Mesenchymal stem cell (in vitro differentiated cells and primary cell): ENCODE data around the gene INCENP.

Experiments
- DNase-seq: peaks from one replicate; pipeline ENCODE4 v3.0.0-alpha.2; 2013
- H2AFZ ChIP-seq: one replicate; pipeline ENCODE4 v1.6.1; 2013; ENCODE audit warnings: low read depth, mild to moderate bottlenecking, control low read depth, inconsistent platforms, low read length, moderate library complexity
- H2AK5ac ChIP-seq: 2 replicates; pipeline ENCODE4 v1.6.1; 2013; ENCODE audit warnings: low read length, moderate library complexity, mild to moderate bottlenecking, inconsistent platforms; ENCODE audit not compliant: severe bottlenecking
- H2BK120ac ChIP-seq: one replicate; pipeline ENCODE4 v1.6.1; 2013; ENCODE audit warnings: low read depth, mild to moderate bottlenecking, inconsistent platforms, low read length, moderate library complexity
- H2BK12ac ChIP-seq, 2 experiments: one replicate each; pipeline ENCODE4 v1.6.1; 2013; ENCODE audit warnings: inconsistent platforms in 2 of 2, low read length in 2 of 2, mild to moderate bottlenecking in 2 of 2, moderate library complexity in 2 of 2, control low read depth in 1 of 2
- H2BK15ac ChIP-seq: one replicate; pipeline ENCODE4 v1.6.1; 2013; ENCODE audit warnings: mild to moderate bottlenecking, low read depth, inconsistent platforms; ENCODE audit not compliant: poor library complexity, severe bottlenecking
- H2BK5ac ChIP-seq: 2 replicates; pipeline ENCODE4 v1.6.1; 2013; ENCODE audit warnings: low read depth, mild to moderate bottlenecking, low read length, control low read depth, inconsistent platforms; ENCODE audit not compliant: poor library complexity, severe bottlenecking
- H3K14ac ChIP-seq, 2 experiments: one replicate each; pipeline ENCODE4 v1.6.1; 2013; ENCODE audit warnings: inconsistent platforms in 2 of 2, low read length in 2 of 2, control low read depth in 1 of 2, mild to moderate bottlenecking in 1 of 2, moderate library complexity in 1 of 2
- H3K18ac ChIP-seq, 2 experiments: one replicate each; pipeline ENCODE4 v1.6.1; 2013; ENCODE audit warnings: inconsistent platforms in 2 of 2, low read length in 2 of 2, control low read depth in 1 of 2, low read depth in 1 of 2, mild to moderate bottlenecking in 1 of 2
- H3K23ac ChIP-seq, 2 experiments: one replicate each; pipeline ENCODE4 v1.6.1; 2013; ENCODE audit warnings: inconsistent platforms in 2 of 2, low read length in 2 of 2, mild to moderate bottlenecking in 2 of 2, moderate library complexity in 2 of 2, control low read depth in 1 of 2
- H3K27ac ChIP-seq: 2 replicates; pipeline ENCODE4 v1.5.1; 2013; ENCODE audit warnings: mild to moderate bottlenecking, moderate library complexity, low read length, control low read depth, inconsistent platforms; ENCODE audit not compliant: poor library complexity, severe bottlenecking
- H3K27me3 ChIP-seq, 2 experiments: 2 replicates each; pipeline versions ENCODE4 v1.6.1 to v1.7.0; 2013; ENCODE audit warnings: low read length in 2 of 2, mild to moderate bottlenecking in 2 of 2, moderate library complexity in 2 of 2, control low read depth in 1 of 2, inconsistent platforms in 1 of 2; ENCODE audit not compliant: control insufficient read depth in 1 of 2, insufficient read depth in 1 of 2
- H3K36me3 ChIP-seq, 2 experiments: 2 replicates each; pipeline versions ENCODE4 v1.6.1 to v1.7.0; 2013; ENCODE audit warnings: low read length in 2 of 2, control low read depth in 1 of 2, inconsistent platforms in 1 of 2, low read depth in 1 of 2, mild to moderate bottlenecking in 1 of 2; ENCODE audit not compliant: insufficient read depth in 2 of 2, control insufficient read depth in 1 of 2
- H3K4ac ChIP-seq, 2 experiments: one replicate each; pipeline ENCODE4 v1.6.1; 2013; ENCODE audit warnings: inconsistent platforms in 2 of 2, low read length in 2 of 2, mild to moderate bottlenecking in 2 of 2, moderate library complexity in 2 of 2, control low read depth in 1 of 2, low read depth in 1 of 2
- H3K4me1 ChIP-seq: 2 replicates; pipeline ENCODE4 v1.6.1; 2013; ENCODE audit warnings: low read depth, low read length, control low read depth; ENCODE audit not compliant: control insufficient read depth, insufficient read depth
- H3K4me2 ChIP-seq: 2 replicates; pipeline ENCODE4 v1.6.1; 2013; ENCODE audit warnings: low read length, mild to moderate bottlenecking, inconsistent platforms; ENCODE audit not compliant: poor library complexity, severe bottlenecking
- H3K4me3 ChIP-seq, 2 experiments: 2 replicates each; pipeline versions ENCODE4 v1.5.1 to v1.7.0; 2013; ENCODE audit warnings: low read length in 2 of 2, mild to moderate bottlenecking in 2 of 2, control low read depth in 1 of 2, low read depth in 1 of 2; ENCODE audit not compliant: insufficient read depth in 1 of 2
- H3K79me1 ChIP-seq: replicated peaks from 2 replicates; pipeline ENCODE4 v1.6.1; 2013; ENCODE audit warnings: mild to moderate bottlenecking, control low read depth, low read length, inconsistent platforms; ENCODE audit not compliant: poor library complexity, severe bottlenecking
- H3K9ac ChIP-seq: 2 replicates; pipeline ENCODE4 v1.7.0; 2013; ENCODE audit warnings: mild to moderate bottlenecking, low read length, moderate library complexity
- H3K9me3 ChIP-seq: 2 replicates; pipeline ENCODE4 v1.7.0; 2013; ENCODE audit warnings: mild to moderate bottlenecking, low read length; ENCODE audit not compliant: control insufficient read depth
- H4K8ac ChIP-seq: one replicate; pipeline ENCODE4 v1.6.1; 2013; ENCODE audit warnings: inconsistent platforms, mild to moderate bottlenecking, low read length, moderate library complexity
- H4K91ac ChIP-seq: one replicate; pipeline ENCODE4 v1.6.1; 2013; ENCODE audit warnings: mild to moderate bottlenecking, low read length, inconsistent platforms
- WGBS: methylation state at CpG from one replicate; pipeline ENCODE4 v1.1.7; 2013; ENCODE audit warnings: mixed read lengths; 5-methylcytosine and 5-hydroxymethylcytosine counted together

INCENP gene

GRCh38 chr11:62201376-62201775, 77.6 kb downstream of the INCENP start:
- Histone ChIP-seq H3K9ac (no peak overlapping the region), H4K91ac (no peak overlapping the region), H3K4me2 (no peak overlapping the region), H3K14ac (no peak overlapping the region), H2BK120ac (no peak overlapping the region), H3K27me3 (peaks cover 27 to 68% of the 10 kb centered on the region in 2 experiments), H2AFZ (no peak overlapping the region), H3K4me1 (no peaks in the 10 kb centered on the region), H3K4me3 (no peak overlapping the region), H3K23ac (no peak overlapping the region), H2BK5ac (no peak overlapping the region), H4K8ac (no peak overlapping the region), H2AK5ac (no peak overlapping the region), H3K27ac (no peak overlapping the region), H2BK12ac (no peak overlapping the region), H3K9me3 (no peaks in the 10 kb centered on the region), H3K18ac (no peak overlapping the region), H3K4ac (no peak overlapping the region), H3K79me1 (no peaks in the 10 kb centered on the region), H2BK15ac (no peak overlapping the region), H3K36me3 (no peaks in the 10 kb centered on the region)
- DNase-seq, result no peak
- 74% methylated on average over 2 of the region's 2 CpGs for WGBS
